ENCODE data around the gene GPR176. TPM values are rescaled to one million over a fixed set of nuclear protein-coding genes. Genes with fewer than 3 reads are reported as not detected.

The GPR176 gene
- total RNA-seq, 1 donor from 2014 or later = 52.0 TPM

GRCh38 chr15:39869254-39869653, 50.8 kb downstream of the GPR176 start:
- Histone ChIP-seq H3K4me3 (ENCODE audit: low read depth, low read length) (no peak overlapping the region), H3K36me3 (ENCODE audit: control insufficient read depth, insufficient read depth, low read length) (no peaks in the 10 kb centered on the region), H3K27me3 (ENCODE audit: control insufficient read depth, insufficient read depth, low read length) (no peaks in the 10 kb centered on the region)
- no peak for DNase-seq (ENCODE audit: low read depth)
- TF ChIP-seq, protein P1, sequence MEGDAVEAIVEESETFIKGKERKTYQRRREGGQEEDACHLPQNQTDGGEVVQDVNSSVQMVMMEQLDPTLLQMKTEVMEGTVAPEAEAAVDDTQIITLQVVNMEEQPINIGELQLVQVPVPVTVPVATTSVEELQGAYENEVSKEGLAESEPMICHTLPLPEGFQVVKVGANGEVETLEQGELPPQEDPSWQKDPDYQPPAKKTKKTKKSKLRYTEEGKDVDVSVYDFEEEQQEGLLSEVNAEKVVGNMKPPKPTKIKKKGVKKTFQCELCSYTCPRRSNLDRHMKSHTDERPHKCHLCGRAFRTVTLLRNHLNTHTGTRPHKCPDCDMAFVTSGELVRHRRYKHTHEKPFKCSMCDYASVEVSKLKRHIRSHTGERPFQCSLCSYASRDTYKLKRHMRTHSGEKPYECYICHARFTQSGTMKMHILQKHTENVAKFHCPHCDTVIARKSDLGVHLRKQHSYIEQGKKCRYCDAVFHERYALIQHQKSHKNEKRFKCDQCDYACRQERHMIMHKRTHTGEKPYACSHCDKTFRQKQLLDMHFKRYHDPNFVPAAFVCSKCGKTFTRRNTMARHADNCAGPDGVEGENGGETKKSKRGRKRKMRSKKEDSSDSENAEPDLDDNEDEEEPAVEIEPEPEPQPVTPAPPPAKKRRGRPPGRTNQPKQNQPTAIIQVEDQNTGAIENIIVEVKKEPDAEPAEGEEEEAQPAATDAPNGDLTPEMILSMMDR (IDR thresholded peaks at IDR 0.05; ENCODE audit: insufficient read depth, low read length, poor library complexity, severe bottlenecking) = no peak

GRCh38 chr15:39868396-39868795, 51.7 kb downstream of the GPR176 start:
- no peak for DNase-seq (ENCODE audit: low read depth)
- TF ChIP-seq, protein P1 (IDR thresholded peaks at IDR 0.05; ENCODE audit: insufficient read depth, low read length, poor library complexity, severe bottlenecking) = no peak
- no peaks in the 10 kb centered on the region for H3K36me3 ChIP-seq (ENCODE audit: control insufficient read depth, insufficient read depth, low read length)
- no peaks in the 10 kb centered on the region for H3K27me3 ChIP-seq (ENCODE audit: control insufficient read depth, insufficient read depth, low read length)
- H3K4me3 ChIP-seq (ENCODE audit: low read depth, low read length) = no peak overlapping the region

DNA sequence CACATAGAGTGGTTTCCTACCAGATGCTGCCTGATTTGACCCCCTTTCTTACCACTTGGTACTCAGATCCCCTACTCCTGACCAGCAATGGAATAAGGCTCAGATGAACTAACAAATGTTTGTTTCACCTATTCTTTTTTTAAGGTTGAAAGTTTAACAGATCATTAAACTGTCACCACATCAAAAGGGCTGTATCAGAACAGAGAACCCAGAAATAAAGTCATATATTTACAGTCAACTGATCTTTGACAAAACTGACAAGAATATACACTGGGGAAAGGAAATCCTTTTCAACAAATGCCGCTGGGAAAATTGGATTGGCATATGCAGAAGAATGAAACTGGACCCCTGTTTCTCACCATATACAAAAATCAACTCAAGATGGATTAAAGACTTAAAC, 56.0 kb downstream of the GPR176 start:
- no peak for DNase-seq (ENCODE audit: low read depth)
- H3K4me3 ChIP-seq (ENCODE audit: low read depth, low read length) = no peak overlapping the region
- no peaks in the 10 kb centered on the region for H3K36me3 ChIP-seq (ENCODE audit: control insufficient read depth, insufficient read depth, low read length)
- no peaks in the 10 kb centered on the region for H3K27me3 ChIP-seq (ENCODE audit: control insufficient read depth, insufficient read depth, low read length)
- TF ChIP-seq, protein P1 (IDR thresholded peaks at IDR 0.05; ENCODE audit: insufficient read depth, low read length, poor library complexity, severe bottlenecking) = no peak

GRCh38 chr15:39860871-39861270, 59.2 kb downstream of the GPR176 start:
- no peaks in the 10 kb centered on the region for H3K27me3 ChIP-seq (ENCODE audit: control insufficient read depth, insufficient read depth, low read length)
- no peak overlapping the region for H3K4me3 ChIP-seq (ENCODE audit: low read depth, low read length)
- H3K36me3 ChIP-seq (ENCODE audit: control insufficient read depth, insufficient read depth, low read length) = no peaks in the 10 kb centered on the region
- no peak for DNase-seq (ENCODE audit: low read depth)
- TF ChIP-seq, protein P1 (IDR thresholded peaks at IDR 0.05; ENCODE audit: insufficient read depth, low read length, poor library complexity, severe bottlenecking) = no peak

DNA sequence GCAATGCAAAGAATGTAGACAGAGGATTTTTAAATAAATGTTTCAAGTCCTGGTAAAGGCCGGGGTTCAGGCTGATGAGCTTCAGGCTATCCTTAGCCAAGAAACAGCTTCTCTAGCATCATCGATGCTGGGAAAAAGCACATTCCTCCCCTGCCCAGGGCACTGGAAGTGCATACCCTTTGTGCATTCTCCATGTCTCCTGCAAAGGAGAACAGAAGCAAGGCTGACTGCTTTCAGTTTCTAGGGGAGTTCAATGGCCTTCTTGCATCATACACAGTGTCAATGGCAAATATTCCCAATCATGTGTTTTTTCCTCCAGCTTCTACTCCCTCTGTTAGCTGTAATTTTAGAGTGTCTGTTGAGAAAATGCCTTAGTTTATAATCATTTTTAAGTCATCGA, 59.9 kb downstream of the GPR176 start:
- TF ChIP-seq, protein P1 (IDR thresholded peaks at IDR 0.05; ENCODE audit: insufficient read depth, low read length, poor library complexity, severe bottlenecking) = no peak
- peak; percentile 21 for DNase-seq (ENCODE audit: low read depth)

GRCh38 chr15:39859636-39860035, 60.4 kb downstream of the GPR176 start:
- no peak for DNase-seq (ENCODE audit: low read depth)
- TF ChIP-seq, protein P1 (IDR thresholded peaks at IDR 0.05; ENCODE audit: insufficient read depth, low read length, poor library complexity, severe bottlenecking) = no peak
- H3K36me3 ChIP-seq (ENCODE audit: control insufficient read depth, insufficient read depth, low read length) = no peaks in the 10 kb centered on the region
- no peak overlapping the region for H3K4me3 ChIP-seq (ENCODE audit: low read depth, low read length)
- H3K27me3 ChIP-seq (ENCODE audit: control insufficient read depth, insufficient read depth, low read length) = no peaks in the 10 kb centered on the region

More for the DNA sequence above, 59.9 kb downstream of the GPR176 start:
- Histone ChIP-seq H3K27me3 (ENCODE audit: control insufficient read depth, insufficient read depth, low read length) (no peaks in the 10 kb centered on the region), H3K4me3 (ENCODE audit: low read depth, low read length) (no peak overlapping the region), H3K36me3 (ENCODE audit: control insufficient read depth, insufficient read depth, low read length) (no peaks in the 10 kb centered on the region)
